Fibroblast of lung (primary cell): ENCODE results near the gene WDR76.

Experiments used
- EZH2 ChIP-seq: IDR thresholded peaks from 2 replicates; pipeline ENCODE4 v1.5.1; 2012; ENCODE audit warnings: low read length, control low read depth, mild to moderate bottlenecking; ENCODE audit errors: missing control alignments
- TF ChIP-seq, protein P1 (sequence below), 2 donors: IDR thresholded peaks in 1 of 2; conservative IDR thresholded peaks in 1 of 2; 1 replicate in 1 of 2; 2 replicates in 1 of 2; pipeline ENCODE4 v1.5.1; 2011 to 2012; ENCODE audit warnings: low read length in 2 of 2, control low read depth in 1 of 2, inconsistent platforms in 1 of 2, low read depth in 1 of 2, mild to moderate bottlenecking in 1 of 2

DNA sequence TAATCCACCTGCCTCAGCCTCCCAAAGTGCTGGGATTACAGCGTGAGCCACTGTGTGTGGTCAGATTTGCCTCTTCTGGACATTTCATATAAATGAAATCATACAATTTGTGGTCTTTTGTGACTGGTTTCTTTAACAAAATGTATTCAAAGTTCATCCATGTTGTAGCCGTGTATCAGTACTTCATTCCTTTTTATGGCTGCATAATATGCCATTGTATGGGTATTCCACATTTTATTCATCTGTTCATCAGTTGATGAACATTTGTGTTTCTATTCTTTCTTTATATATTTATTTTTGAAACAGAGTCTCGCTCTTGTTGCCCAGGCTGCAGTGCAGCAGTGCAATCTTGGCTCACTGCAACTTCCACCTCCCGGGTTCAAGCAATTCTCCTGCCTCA is 25.8 kb downstream of the WDR76 start:
- TF ChIP-seq, protein P1, sequence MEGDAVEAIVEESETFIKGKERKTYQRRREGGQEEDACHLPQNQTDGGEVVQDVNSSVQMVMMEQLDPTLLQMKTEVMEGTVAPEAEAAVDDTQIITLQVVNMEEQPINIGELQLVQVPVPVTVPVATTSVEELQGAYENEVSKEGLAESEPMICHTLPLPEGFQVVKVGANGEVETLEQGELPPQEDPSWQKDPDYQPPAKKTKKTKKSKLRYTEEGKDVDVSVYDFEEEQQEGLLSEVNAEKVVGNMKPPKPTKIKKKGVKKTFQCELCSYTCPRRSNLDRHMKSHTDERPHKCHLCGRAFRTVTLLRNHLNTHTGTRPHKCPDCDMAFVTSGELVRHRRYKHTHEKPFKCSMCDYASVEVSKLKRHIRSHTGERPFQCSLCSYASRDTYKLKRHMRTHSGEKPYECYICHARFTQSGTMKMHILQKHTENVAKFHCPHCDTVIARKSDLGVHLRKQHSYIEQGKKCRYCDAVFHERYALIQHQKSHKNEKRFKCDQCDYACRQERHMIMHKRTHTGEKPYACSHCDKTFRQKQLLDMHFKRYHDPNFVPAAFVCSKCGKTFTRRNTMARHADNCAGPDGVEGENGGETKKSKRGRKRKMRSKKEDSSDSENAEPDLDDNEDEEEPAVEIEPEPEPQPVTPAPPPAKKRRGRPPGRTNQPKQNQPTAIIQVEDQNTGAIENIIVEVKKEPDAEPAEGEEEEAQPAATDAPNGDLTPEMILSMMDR (conservative IDR thresholded peaks at IDR 0.05 in 1 of 2, IDR thresholded peaks at IDR 0.05 in 1 of 2; ENCODE audit: low read depth in 1 of 2, low read length in 2 of 2) = no peak
- TF ChIP-seq EZH2 = no peak
